ENCODE measurements around the gene BMP6. TPM values are rescaled to one million over a fixed set of nuclear protein-coding genes. Genes with fewer than 3 reads are reported as not detected.

The BMP6 gene
- total RNA-seq, 1 experiment from 2014 or later, result not detected

- no peaks in the 10 kb centered on the region for H3K36me3 ChIP-seq (ENCODE audit: low read depth)
- ChIA-PET POLR2A (ENCODE audit: unreplicated experiment) (no interaction called here), CTCF (no interaction called here)
- no peak overlapping the region for H3K4me3 ChIP-seq
- no peak for DNase-seq
- no peak overlapping the region for H3K27ac ChIP-seq
- no peak overlapping the region for H3K4me2 ChIP-seq
- no TSS peak for BruUV-seq (replicated peaks)
- H3K9me3 ChIP-seq (ENCODE audit: insufficient read depth, low read depth), result no peaks in the 10 kb centered on the region
- H2AFZ ChIP-seq, result no peak overlapping the region
- H3K27me3 ChIP-seq (ENCODE audit: insufficient read depth, low read depth), result no peaks in the 10 kb centered on the region
- H4K20me1 ChIP-seq (ENCODE audit: insufficient read depth), result peaks cover 9% of the 10 kb centered on the region; the same call in 1 of the 2 replicates
- no peaks in the 10 kb centered on the region for H3F3A ChIP-seq (ENCODE audit: insufficient read depth, low read depth)
- intact Hi-C loops (cut with micrococcal nuclease; ENCODE audit: unreplicated experiment), result no loop called here
- no peaks in the 10 kb centered on the region for H3K9me2 ChIP-seq (ENCODE audit: insufficient read depth)
- no peaks in the 10 kb centered on the region for H3K4me1 ChIP-seq (replicated peaks; ENCODE audit: insufficient read depth)
- TF ChIP-seq EZH2 (IDR thresholded peaks at IDR 0.05; ENCODE audit: low read depth), result no peak
- TF ChIP-seq CTCF (conservative IDR thresholded peaks at IDR 0.05), result no peak
- peaks cover 23% of the 10 kb centered on the region for H3K79me2 ChIP-seq (ENCODE audit: low read depth)
Observed at GRCh38 chr6:7902867-7903266, 177.0 kb downstream of the BMP6 start.

GRCh38 chr6:7903673-7904072 lies 177.8 kb downstream of the BMP6 start:
- H3K27ac ChIP-seq, result no peak overlapping the region

GRCh38 chr6:7904654-7905319 lies 178.9 kb downstream of the BMP6 start:
- peaks cover 42% of the 10 kb centered on the region for H3K79me2 ChIP-seq (ENCODE audit: low read depth)
- H4K20me1 ChIP-seq (ENCODE audit: insufficient read depth), result peaks cover 17% of the 10 kb centered on the region; the same call in 1 of the 2 replicates
- no peak overlapping the region for H2AFZ ChIP-seq
- H3K9me3 ChIP-seq (ENCODE audit: insufficient read depth, low read depth), result no peaks in the 10 kb centered on the region
- ChIA-PET CTCF (no interaction called here), POLR2A (ENCODE audit: unreplicated experiment) (no interaction called here)
- H3K4me2 ChIP-seq, result no peak overlapping the region
- H3F3A ChIP-seq (ENCODE audit: insufficient read depth, low read depth), result no peaks in the 10 kb centered on the region
- TF ChIP-seq CTCF (conservative IDR thresholded peaks at IDR 0.05), result no peak
- TF ChIP-seq EZH2 (IDR thresholded peaks at IDR 0.05; ENCODE audit: low read depth), result no peak
- H3K4me1 ChIP-seq (replicated peaks; ENCODE audit: insufficient read depth), result peaks cover 7% of the 10 kb centered on the region; the same call in 1 of the 2 replicates
- no peaks in the 10 kb centered on the region for H3K27me3 ChIP-seq (ENCODE audit: insufficient read depth, low read depth)
- intact Hi-C loops (cut with micrococcal nuclease; ENCODE audit: unreplicated experiment), result loop anchor here (5.0 kb wide), 1 partner anchor 88 kb away; no protein-coding TSS in a partner anchor
- H3K4me3 ChIP-seq, result no peak overlapping the region
- no peaks in the 10 kb centered on the region for H3K36me3 ChIP-seq (ENCODE audit: low read depth)
- H3K27ac ChIP-seq, result no peak overlapping the region
- no peaks in the 10 kb centered on the region for H3K9me2 ChIP-seq (ENCODE audit: insufficient read depth)
- no TSS peak for BruUV-seq (replicated peaks)
- no peak for DNase-seq

More at GRCh38 chr6:7903673-7904072, 177.8 kb downstream of the BMP6 start:
- no peak for DNase-seq
- no peaks in the 10 kb centered on the region for H3K9me2 ChIP-seq (ENCODE audit: insufficient read depth)
- no peaks in the 10 kb centered on the region for H3K9me3 ChIP-seq (ENCODE audit: insufficient read depth, low read depth)
- no peaks in the 10 kb centered on the region for H3K27me3 ChIP-seq (ENCODE audit: insufficient read depth, low read depth)
- H3K4me3 ChIP-seq, result no peak overlapping the region
- CTCF ChIA-PET, result no interaction called here
- TF ChIP-seq CTCF (conservative IDR thresholded peaks at IDR 0.05), result no peak
- TF ChIP-seq EZH2 (IDR thresholded peaks at IDR 0.05; ENCODE audit: low read depth), result no peak
- H3K36me3 ChIP-seq (ENCODE audit: low read depth), result no peaks in the 10 kb centered on the region
- H3K4me2 ChIP-seq, result no peak overlapping the region
- 0 out of 2 replicates have a peak, but pooled peaks cover 2% of the 10 kb centered on the region for H3K4me1 ChIP-seq (replicated peaks; ENCODE audit: insufficient read depth)
- H3K79me2 ChIP-seq (ENCODE audit: low read depth), result peaks cover 31% of the 10 kb centered on the region
- intact Hi-C loops (cut with micrococcal nuclease; ENCODE audit: unreplicated experiment), result no loop called here
- H2AFZ ChIP-seq, result no peak overlapping the region
- peaks cover 17% of the 10 kb centered on the region; the same call in 1 of the 2 replicates for H4K20me1 ChIP-seq (ENCODE audit: insufficient read depth)
- POLR2A ChIA-PET (ENCODE audit: unreplicated experiment), result no interaction called here
- H3F3A ChIP-seq (ENCODE audit: insufficient read depth, low read depth), result no peaks in the 10 kb centered on the region
- BruUV-seq (replicated peaks), result no TSS peak
